Stimulated activated CD4-positive, alpha-beta T cell treated with anti-CD3 and anti-CD28 coated beads, Interleukin-2, amount 100 ng/mL, for 24 hours (primary cell): ENCODE measurements around the gene EPHA3.

ENCODE experiments used
- DNase-seq, 2 donors: peaks; one replicate each; pipeline ENCODE4 v3.0.0-alpha.2; 2020

The EPHA3 gene

DNA sequence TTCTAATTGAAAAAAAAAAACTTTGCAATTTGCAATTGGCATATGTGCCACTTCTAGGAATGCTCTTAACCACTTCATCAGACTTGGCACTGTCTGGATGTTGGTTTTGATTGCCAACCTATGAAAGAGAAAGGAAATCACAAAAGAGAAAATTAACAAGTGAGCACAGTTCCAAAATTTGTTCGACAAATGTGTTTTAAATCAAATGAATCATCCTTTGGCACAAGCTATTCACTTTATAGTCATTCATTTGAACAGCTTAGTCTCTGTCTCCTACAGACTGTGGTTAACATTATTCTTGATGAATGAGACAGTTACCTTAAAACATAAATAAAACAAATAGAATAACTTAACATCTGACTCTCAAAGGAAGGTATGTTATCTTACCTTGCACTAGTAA lies 265.0 kb downstream of the EPHA3 start:
- DNase-seq = no peak

DNA sequence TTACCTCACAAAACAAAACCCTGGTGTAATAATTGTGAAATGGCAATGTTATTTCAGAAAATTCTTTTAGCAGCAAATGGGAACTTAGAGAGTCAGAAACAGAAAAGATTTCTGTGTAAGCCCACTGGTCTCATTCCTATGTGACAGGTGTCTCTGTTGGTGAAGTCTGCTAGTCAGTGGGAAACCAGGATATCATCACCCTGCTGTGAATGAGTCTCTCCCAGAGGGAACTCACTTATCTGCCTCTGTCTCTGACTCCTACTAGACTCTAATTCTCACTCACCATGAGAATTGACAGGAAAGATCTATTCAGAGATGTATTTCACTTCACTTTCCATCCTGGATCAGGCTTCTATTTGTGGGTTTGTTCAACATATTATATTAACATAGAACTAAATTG lies 266.0 kb downstream of the EPHA3 start:
- DNase-seq = no peak

DNA sequence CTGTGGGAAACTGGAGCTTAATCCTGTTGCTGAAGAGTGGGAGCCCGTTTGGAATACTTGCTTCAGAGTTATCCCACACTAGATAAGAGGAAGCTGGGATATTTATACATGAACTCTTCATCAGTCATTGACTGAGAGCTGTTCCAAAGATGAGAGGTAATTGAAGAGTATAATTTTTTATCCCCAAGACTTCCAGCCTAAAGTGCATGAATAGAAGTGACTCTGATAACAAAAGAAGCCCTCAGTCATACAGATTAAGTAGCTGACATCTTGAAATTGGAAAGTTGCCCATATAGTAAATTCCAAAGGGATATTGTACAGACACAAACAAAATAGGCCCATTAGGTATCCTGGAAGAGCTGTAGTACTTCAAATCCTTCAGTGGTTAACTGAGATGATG lies 268.0 kb downstream of the EPHA3 start:
- no peak for DNase-seq

DNA sequence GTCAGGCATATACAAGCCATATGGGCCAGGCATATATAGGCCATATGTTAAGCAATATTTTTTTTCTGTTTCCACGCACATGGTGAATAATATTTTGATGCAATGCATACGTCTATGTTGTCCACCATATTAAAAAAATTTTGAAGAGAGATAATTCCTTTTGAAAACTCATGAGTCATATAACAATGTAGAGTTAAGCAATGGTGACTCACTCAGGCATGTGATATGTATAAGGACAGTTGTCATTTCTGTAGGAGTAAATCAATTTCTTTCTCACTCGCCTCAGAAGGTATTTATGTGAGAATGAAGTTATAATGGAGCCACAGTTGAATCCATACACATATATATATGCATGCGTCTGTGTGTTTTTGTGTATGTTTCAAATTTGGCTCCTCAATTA lies 272.6 kb downstream of the EPHA3 start:
- DNase-seq = no peak

DNA sequence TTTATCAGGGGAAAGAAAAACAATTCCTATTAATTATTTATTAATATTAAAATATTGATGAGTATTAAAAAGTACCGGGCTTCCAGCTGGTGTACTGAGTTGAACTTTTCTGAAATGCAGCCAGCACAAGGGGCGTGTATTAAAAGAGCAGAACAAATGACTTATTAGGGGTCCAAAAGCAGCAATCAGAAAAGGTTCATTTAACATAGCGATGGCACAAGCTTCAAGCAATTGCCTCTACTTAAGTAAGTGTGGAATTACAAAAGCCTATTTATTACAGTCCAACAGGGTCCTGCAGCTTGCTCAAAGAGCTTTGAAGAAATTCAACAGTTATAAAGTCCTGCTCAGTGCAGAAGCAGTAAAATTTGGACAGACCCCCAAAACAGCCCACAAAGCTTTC lies 285.6 kb downstream of the EPHA3 start:
- no peak for DNase-seq

DNA sequence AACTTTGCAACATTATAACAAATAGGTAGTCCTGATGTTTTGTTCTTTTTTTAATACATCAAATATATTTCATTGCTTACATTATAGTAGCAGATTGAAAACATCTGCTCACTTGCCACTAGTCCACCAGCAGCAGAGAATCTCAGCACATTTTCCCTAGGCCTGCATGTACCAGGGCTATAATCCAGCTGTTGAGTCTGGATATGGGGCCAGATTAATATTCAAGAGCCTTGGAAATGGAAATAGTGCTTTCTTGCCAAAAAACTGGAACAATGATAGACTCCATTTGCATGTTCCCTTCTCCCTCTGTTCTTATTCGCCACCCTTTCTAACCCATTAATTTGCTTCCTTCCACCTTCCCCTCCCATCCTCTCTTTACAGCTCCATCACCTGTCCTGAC lies 288.0 kb downstream of the EPHA3 start:
- DNase-seq = no peak

DNA sequence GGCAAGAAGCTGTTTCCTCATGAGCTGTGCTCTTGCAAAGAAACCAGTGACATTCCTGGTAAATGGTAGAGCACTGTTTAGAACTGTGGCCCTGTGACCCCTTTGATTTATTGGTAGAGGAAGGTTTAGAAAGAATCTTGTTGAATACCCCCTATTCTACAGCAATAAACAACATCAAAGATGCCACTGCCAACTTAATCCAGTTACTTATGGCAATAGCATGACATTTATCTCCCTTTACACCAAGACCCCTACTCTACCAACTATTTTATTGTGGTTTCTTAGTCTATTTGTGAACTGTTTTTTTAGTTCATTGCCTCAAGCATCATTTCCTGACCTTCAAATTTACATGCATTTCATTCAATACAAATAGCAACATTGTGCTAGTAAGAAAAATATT lies 288.6 kb downstream of the EPHA3 start:
- DNase-seq = no peak

DNA sequence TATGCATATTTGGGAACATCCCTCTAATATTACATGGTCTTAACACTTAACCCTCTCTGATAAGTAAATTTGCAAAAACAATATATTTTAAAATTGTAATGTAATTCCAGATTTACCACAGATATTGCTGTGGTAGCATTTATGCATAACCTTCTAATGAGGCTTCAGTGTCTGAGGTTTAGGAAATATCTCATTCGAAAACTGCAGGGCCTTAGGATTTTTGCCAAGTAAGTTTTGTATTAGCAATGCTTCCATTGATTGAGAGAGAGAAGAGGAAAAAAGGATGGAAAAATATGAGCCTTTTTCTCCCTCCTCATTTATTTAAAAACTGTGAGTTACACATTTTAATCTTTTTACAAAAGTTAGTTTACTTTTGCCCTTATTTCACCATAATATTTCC lies 294.6 kb downstream of the EPHA3 start:
- no peak for DNase-seq

DNA sequence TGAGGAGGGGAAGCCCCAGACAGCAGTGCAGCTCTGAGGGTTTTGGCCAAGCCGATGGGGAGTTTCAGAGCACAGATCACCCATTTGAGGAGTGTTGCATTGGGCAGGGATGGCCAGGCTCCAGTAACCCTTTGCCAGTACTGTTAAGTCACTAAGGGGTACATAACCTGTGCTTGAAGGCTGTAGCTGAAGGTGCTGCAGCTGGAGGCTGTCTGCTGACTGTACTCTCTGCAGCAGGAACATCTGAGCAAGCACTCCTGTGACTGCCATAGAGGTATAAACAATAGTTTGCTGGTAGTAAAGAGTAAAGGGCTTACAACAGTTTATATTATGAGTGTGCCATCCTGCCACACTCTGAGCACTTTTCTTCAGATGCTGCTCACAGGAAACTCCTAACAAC lies 297.8 kb downstream of the EPHA3 start:
- no peak for DNase-seq

DNA sequence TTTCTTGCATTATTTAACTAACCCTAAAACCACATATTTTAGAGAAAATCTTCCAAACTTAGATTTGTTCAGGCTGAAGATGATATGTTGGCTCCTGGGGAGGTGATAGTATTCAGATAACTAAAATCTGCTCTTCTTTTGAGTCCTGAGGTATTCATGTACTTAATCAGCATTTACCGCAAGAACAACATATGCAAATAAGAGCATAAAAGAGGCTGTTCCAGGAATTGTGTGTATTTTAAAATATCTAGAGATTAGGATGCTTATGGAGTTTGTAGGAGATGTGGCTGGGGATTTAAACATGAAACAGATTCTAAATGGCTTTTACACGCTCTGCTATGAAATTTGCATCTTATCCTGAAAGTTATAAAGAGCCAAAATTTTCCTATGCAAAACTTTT lies 298.2 kb downstream of the EPHA3 start:
- DNase-seq = no peak

DNA sequence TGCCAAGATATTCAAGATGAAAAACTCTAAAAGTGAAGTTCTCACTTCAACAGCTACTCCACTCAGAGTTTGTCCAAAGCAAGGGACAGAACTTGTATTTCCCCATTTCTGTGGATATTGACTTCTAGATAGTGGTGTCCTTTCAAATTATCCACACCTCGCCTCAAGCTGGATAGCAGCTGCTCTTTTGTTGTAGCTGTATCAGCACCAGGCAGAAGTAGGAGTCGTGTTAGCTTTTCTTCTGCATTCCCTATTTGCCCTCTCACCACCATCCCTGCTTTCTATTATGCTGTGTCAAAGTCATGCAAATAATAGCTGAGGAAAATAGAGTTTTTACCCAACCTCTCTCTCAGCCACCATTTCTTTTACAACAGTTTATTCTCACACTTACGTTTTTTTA lies 303.8 kb downstream of the EPHA3 start:
- no peak for DNase-seq

DNA sequence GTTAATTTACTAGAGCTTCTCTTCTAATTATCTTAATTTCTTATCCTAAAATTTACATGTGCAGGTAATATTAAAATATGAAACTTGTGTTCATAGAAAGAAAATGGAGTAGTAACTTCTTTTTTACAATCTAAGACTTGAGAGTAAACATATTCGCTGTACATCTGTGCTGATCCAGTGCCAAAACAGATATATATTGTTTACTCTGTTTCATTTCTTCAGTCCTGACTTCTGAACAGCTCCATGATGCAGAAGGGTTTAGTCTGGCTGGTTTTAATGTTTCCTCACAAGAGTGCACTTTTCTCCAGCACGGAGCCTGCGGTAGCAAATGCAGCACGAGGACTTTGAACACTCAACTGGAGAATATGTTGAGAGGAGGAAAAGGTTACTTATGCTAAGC lies 306.8 kb downstream of the EPHA3 start:
- DNase-seq = no peak

DNA sequence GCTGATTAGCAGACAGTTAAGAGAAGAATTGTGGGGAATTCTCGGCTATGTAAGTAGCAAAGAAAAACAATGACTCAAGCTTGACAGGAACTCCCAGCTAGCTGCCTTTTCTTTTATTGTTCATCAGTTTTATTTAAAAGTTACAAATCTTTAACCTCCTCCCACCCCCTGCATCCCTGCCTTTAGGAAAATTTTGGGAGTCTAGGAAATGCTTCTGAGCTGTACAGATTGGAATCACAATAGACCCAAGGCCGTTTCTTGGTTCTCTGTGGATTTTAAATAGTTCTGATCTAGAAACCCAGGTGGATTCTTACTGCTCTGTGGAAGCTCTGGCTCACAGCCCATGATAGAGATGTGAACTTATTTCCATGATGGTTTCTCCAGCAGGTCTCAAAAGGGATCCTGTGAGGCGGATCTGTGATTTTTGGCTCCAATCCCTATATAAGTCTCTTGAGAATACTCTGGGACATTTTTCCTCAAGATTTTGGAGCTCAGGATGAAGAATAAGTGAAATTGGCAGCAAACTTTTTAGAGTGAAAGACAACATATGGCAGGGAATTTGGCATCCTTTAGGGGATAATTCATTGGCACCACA lies 312.3 kb downstream of the EPHA3 start:
- DNase-seq = no peak

DNA sequence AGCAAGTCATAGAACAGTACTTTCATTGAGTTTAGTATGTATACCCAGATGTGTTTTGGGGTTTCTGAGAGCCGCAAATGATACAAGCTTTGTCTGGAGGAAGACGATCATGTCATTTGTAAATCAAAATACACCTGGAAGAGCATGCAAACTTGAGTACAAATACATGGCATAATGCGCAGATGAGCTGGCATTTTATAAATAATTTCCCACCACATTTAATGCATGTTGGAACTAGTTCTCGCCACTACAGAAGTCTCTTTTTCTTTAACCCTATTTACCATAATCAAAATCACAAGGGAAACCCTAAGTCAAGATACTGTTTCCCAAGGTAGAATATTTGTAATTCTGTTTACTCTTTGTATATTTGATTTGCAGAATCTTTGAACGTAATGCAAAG lies 318.6 kb downstream of the EPHA3 start:
- no peak for DNase-seq

DNA sequence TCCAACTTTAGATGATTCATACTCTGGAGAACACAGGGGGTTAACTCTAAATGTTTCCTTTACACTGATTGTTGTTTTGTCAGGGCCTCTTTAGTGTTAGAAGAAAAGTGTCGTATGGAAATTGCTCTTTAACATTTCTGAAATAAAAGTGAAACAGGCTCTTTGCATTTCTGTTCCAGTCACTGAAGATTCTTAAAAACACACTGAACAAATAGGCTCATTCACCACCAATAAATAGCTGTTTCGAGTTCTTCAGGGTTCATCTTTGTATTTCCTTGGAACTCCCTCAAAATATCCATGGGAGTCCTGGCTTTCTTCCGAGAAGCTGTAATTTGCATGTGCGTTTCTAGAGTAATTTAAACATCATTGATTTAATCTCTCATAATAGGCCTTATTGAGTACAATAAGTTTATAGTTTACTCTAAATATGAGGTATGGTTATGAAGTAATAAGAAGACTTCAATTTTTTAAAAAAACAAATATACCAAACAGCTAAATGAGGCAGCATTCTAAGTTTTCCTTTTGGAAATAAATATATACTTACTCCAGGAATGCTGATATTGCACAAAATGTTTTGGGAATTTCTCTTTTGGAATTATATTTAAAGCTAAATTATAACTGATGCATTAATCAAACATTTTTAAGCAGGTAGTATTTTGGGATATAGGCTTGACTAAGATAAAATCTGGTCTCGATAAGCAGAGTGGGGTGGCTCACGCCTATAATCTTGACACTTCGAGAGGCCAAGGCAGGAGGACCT lies 327.4 kb downstream of the EPHA3 start:
- no peak for DNase-seq

DNA sequence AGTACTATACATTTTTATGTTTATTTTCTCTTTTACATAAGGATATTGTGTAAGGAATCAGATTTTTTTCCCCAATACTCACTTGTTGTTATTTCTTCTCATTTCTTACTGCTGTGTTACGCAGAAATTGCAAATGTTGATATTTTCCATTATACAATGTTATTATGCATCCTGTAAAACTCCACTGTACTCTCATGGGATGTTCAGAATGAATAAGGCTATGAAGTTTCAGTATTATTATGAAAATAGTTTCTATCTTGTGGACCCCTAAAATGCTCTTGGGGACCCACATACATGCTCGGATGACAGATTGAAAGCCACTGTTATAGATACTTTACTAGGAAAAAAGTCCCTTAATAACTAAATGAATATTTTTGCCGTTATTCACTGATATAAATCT lies 329.4 kb downstream of the EPHA3 start:
- DNase-seq = no peak

DNA sequence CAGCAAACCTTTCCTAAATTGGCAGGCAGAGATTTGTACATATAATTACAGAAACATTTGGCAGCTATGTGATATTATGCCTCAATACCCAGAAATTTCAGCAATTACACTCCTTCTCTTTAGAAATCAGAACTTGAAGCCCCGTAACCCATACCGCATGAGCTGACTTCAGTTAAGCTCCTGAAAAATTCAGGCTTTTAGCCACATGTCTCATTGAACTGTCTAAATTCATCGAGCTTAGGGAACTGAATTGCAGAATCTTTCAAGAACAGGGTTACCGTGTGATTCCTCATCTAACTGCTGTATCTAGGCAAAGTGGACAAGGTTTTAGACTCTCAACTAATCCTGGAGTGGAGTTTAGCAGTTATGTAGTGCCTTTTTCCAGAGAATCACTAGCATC lies 333.0 kb downstream of the EPHA3 start:
- no peak for DNase-seq

DNA sequence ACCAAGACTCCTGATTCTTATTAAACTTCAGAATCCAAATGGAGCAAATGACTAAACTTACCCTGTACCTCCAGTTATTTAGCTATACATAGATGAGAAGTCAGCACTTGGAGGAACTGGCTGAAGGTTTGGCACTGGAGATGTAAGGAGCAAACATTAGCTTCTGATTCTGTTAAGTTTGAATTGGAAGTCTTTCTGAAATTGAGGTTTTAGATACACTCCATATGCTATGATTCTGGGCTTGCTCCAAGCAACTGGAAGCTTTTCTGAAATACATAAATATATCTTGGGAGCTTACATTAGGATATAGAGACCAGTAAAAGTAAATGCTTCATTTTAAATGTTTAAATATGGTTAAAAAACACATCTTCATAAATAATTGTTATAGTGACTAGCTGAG lies 333.7 kb downstream of the EPHA3 start:
- DNase-seq = no peak

DNA sequence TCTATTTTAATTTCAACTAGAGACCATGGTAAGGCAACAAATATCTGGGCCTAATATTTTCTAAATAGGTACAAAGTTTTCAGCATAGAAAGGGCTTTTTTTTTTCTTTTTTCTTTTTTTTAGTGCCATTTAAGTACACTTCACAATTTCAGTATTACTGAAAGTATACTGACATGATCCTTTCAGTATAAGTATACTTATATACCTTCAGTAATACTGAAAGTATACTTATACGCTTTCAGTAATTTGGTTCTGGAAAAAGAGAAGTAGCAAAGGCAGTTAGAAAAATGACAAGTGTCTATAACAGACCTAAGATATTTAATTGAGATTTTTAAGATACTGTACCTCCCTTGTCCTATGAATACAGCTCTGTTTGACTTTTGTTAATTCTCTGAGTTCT lies 339.2 kb downstream of the EPHA3 start:
- no peak for DNase-seq

DNA sequence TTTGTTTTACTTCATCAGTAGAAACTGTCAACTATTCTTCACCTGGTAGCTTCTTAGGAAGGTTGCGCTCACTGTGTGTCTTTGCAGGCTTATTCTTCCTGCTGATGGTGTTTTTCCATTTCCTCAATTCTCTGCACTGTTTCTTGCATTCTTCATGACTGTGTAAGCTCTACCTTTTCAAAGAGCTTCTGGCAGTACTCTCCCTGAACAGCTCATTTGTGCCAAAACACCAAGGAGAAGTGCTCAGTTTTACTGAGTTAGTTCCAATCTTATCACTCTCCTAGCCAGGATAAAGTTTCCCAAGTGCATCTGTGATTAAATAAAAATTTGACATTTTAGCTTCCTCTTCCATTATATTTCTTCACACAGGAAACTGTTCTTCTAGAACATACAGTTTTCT lies 339.8 kb downstream of the EPHA3 start:
- no peak for DNase-seq

DNA sequence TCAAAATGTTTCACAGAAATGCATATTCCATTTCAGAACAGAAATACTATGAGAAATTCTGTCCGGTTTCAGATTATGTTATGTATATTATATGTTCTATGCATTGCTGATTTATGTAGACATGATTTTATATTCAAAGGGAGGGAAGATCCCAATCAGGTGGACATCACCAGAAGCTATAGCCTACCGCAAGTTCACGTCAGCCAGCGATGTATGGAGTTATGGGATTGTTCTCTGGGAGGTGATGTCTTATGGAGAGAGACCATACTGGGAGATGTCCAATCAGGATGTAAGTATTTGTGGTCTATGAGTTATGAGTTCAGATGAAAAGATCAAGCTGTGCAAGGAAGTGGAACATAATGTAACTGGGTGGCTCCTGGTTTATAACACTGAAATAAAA lies 341.7 kb downstream of the EPHA3 start:
- DNase-seq = no peak

DNA sequence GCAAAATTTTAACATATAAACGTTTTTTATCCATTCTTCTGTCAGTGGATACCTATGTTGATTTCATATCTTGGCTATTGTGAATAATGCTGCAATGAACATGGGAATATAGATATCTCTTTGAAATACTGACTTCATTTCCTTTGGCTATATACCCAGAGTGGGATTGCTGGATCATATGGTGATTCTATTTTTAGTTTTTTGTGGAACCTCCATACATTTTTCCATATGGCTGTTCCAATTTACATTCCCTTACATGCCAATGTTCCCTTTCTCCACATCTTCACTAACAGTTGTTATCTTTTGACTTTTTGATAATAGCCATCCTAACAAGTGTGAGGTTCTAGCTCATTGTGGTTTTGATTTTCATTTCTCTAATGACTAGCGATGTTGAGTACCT lies 344.6 kb downstream of the EPHA3 start:
- DNase-seq = no peak

DNA sequence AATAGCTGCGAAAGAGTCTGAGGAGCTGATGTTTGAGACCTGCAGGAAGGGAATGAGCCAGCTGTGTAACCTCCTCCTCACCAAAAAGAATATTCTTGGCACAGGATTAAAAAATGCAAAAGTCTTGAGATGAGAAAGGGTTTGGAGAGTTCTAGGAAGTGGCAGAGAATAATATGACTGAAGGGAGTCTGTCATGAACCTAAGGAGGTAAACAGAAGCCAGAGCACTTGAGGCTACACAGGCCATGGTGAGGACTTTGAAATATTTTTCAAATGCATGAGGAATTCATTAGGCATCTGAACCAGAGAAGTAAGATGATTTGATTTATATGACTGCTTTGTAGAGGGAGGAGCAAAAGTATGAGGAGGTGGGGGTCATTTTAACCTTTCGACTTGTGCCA lies 347.8 kb downstream of the EPHA3 start:
- DNase-seq = no peak

DNA sequence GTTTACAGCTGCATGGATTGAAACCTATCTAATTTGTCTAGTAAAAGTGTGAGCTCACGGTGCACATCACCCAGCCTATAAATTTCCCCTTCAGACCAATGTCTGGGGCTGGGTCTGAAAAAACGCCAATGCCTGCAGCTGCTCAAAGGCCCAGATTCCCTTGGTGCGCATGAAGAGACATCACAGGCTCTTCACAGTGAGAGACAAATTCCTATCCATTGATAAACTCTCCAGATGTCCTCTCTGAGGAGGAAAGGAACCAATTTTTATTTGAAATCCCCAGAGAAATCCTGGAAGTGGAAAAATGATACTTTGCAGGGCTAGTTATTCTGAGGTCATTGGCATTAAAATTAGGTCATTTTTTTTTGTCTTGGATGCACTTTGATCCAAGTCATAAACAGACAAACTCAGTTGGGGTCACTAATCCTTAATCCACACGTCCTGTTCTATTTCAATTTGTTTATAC lies 360.5 kb downstream of the EPHA3 start:
- DNase-seq = no peak

DNA sequence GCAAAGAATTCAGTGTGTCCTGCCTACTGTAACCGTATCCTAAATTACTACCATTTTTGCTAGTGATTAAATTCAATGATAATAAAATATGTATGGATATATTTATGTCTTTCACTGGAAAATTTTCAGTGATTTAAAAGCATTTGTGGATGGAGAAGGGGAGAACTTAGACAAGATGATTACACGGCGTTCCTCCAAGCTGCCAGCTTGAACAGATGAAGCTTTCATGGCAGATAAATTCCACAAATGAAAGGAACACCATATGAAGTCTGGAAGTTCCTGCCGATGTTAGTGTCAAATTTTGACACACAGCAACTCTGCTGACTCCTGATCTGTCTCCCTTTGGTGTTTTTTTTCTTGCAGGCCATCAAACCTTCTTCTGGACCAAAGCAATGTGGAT lies 364.7 kb downstream of the EPHA3 start:
- DNase-seq = no peak
